Measurements from ENCODE around the gene BTRC. TPM values are rescaled to one million over a fixed set of nuclear protein-coding genes. Genes with fewer than 3 reads are reported as not detected.
"Not testable (repeated sequence)": the region's sequence is repeated elsewhere in the genome, so short reads cannot be mapped to it uniquely, and the experiment has no call there.

Gene BTRC
- total RNA-seq, 4 donors from 2014 or later: 12.6 to 26.5 (median 20.7) TPM

- H3K9me3 ChIP-seq: no peaks in the 10 kb centered on the region
- intact Hi-C loops (cut with DNase I; ENCODE audit: low total_unique reads): no loop called here
- TF ChIP-seq POLR2A (IDR thresholded peaks at IDR 0.05) (no peak), CTCF (IDR thresholded peaks at IDR 0.05) (no peak)
- H3K4me3 ChIP-seq: no peak overlapping the region
- no peaks in the 10 kb centered on the region for H3K4me1 ChIP-seq
- no peak overlapping the region for H3K27ac ChIP-seq
- H3K27me3 ChIP-seq: no peaks in the 10 kb centered on the region
- H3K36me3 ChIP-seq: no peaks in the 10 kb centered on the region
- DNase-seq: no peak
These were observed 226.8 kb downstream of the BTRC start for GRCh38 chr10:101580486-101581399.

GRCh38 chr10:101585841-101586240, 231.9 kb downstream of the BTRC start:
- no peak for TF ChIP-seq POLR2A (IDR thresholded peaks at IDR 0.05)
- no peak for TF ChIP-seq CTCF (IDR thresholded peaks at IDR 0.05)
- no peak overlapping the region for H3K4me3 ChIP-seq
- H3K36me3 ChIP-seq: no peaks in the 10 kb centered on the region
- H3K27me3 ChIP-seq: no peaks in the 10 kb centered on the region
- intact Hi-C loops (cut with DNase I; ENCODE audit: low total_unique reads): no loop called here
- no peak overlapping the region for H3K27ac ChIP-seq
- H3K9me3 ChIP-seq: no peaks in the 10 kb centered on the region
- H3K4me1 ChIP-seq: no peaks in the 10 kb centered on the region
- DNase-seq: no peak

GRCh38 chr10:101587725-101588653, 234.0 kb downstream of the BTRC start, which contains the start of the genes DPCD and POLL:
Gene DPCD, plus strand, starts transcription at chr10:101588321. Its CDS starts 16 bp downstream, at chr10:101588337.
Gene POLL, minus strand, starts transcription at chr10:101588257. Its CDS starts 897 bp downstream, at chr10:101587360.
- intact Hi-C loops (cut with DNase I; ENCODE audit: low total_unique reads): no loop called here
- Histone ChIP-seq H3K4me3 (peak within 1 kb of the TSS; percentile 50 to 78), H3K9me3 (no peaks in the 10 kb centered on the region), H3K27me3 (no peaks in the 10 kb centered on the region), H3K36me3 (no peaks in the 10 kb centered on the region), H3K27ac (peak within 1 kb of the TSS; percentile 44 to 59), H3K4me1 (no peaks in the 10 kb centered on the region)
- TF ChIP-seq POLR2A (IDR thresholded peaks at IDR 0.05) (no peak), CTCF (IDR thresholded peaks at IDR 0.05) (no peak)
- DNase-seq: peak; percentile 94 to 97

- no peaks in the 10 kb centered on the region for H3K36me3 ChIP-seq
- no peak overlapping the region for H3K27ac ChIP-seq
- intact Hi-C loops (cut with DNase I; ENCODE audit: low total_unique reads): no loop called here
- TF ChIP-seq CTCF (IDR thresholded peaks at IDR 0.05): no peak
- TF ChIP-seq POLR2A (IDR thresholded peaks at IDR 0.05): no peak
- H3K4me3 ChIP-seq: peak overlapping the region; percentile 50 to 78
- H3K27me3 ChIP-seq: no peaks in the 10 kb centered on the region
- H3K9me3 ChIP-seq: no peaks in the 10 kb centered on the region
- H3K4me1 ChIP-seq: no peaks in the 10 kb centered on the region
- DNase-seq: no peak
These were observed 234.9 kb downstream of the BTRC start for GRCh38 chr10:101588879-101589278.

GRCh38 chr10:101593331-101593730, 239.4 kb downstream of the BTRC start:
- H3K9me3 ChIP-seq; H3K4me1 ChIP-seq; H3K27ac ChIP-seq; H3K4me3 ChIP-seq; H3K36me3 ChIP-seq; intact Hi-C loops (cut with DNase I; ENCODE audit: low total_unique reads); DNase-seq; H3K27me3 ChIP-seq: not testable (repeated sequence)
